ENCODE data around the gene USF2.

GRCh38 chr19:35276706-35277281, 8.0 kb downstream of the USF2 start:
- TF ChIP-seq, protein P1, sequence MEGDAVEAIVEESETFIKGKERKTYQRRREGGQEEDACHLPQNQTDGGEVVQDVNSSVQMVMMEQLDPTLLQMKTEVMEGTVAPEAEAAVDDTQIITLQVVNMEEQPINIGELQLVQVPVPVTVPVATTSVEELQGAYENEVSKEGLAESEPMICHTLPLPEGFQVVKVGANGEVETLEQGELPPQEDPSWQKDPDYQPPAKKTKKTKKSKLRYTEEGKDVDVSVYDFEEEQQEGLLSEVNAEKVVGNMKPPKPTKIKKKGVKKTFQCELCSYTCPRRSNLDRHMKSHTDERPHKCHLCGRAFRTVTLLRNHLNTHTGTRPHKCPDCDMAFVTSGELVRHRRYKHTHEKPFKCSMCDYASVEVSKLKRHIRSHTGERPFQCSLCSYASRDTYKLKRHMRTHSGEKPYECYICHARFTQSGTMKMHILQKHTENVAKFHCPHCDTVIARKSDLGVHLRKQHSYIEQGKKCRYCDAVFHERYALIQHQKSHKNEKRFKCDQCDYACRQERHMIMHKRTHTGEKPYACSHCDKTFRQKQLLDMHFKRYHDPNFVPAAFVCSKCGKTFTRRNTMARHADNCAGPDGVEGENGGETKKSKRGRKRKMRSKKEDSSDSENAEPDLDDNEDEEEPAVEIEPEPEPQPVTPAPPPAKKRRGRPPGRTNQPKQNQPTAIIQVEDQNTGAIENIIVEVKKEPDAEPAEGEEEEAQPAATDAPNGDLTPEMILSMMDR (IDR thresholded peaks at IDR 0.05): no peak
- no peak for TF ChIP-seq EP300 (IDR thresholded peaks at IDR 0.05)
- TF ChIP-seq POLR2A (IDR thresholded peaks at IDR 0.05): no peak
